Colonic mucosa (tissue), 4 donors: Measurements from ENCODE around the gene PLD1. TPM values are rescaled to one million over a fixed set of nuclear protein-coding genes. Genes with fewer than 3 reads are reported as not detected.

Experiments used
- DNase-seq: peaks from one replicate; pipeline ENCODE4 v3.0.0-alpha.2; 2020
- H3K27ac ChIP-seq: fragments of 200-600 bp; one replicate; pipeline ENCODE4 v1.8.0; 2021
- H3K27me3 ChIP-seq: fragments of 200-600 bp; one replicate; pipeline ENCODE4 v1.8.0; 2021
- H3K36me3 ChIP-seq: fragments of 200-600 bp; one replicate; pipeline ENCODE4 v1.8.0; 2021
- H3K4me1 ChIP-seq: fragments of 200-600 bp; one replicate; pipeline ENCODE4 v1.8.0; 2021; ENCODE audit warnings: mild to moderate bottlenecking
- H3K4me3 ChIP-seq: fragments of 200-600 bp; one replicate; pipeline ENCODE4 v1.8.0; 2021
- H3K9ac ChIP-seq, 2 donors: one replicate each; pipeline ENCODE4 v1.7.0; 2013; ENCODE audit warnings: control low read depth in 2 of 2, low read depth in 2 of 2, low read length in 2 of 2
- H3K9me3 ChIP-seq: fragments of 200-600 bp; one replicate; pipeline ENCODE4 v1.8.0; 2021
- intact Hi-C: fragments of 100-400 bp; cut with DNase I; formaldehyde crosslinking; loops from one replicate; pipeline ENCODE4 v1.14.1; 2022
- total RNA-seq, 2 donors: library from RNA; stranded (reverse); fragmentation: NEBNext Ultra II Directional in 1 of 2; extraction: Animal tissue kit (Norgen Biotek cat#: 25700) in 1 of 2; gene quantifications; one replicate each; pipeline ENCODE4 v1.2.1, GENCODE V29; 2021
- TF ChIP-seq, protein P1 (sequence below): fragments of 200-600 bp; IDR thresholded peaks from one replicate; pipeline ENCODE4 v1.8.0; 2022; ENCODE audit warnings: antibody characterized with exemption, mild to moderate bottlenecking
- donor health status: healthy.
- donor health status: DM: no; HTN: no; CAD: no.
- donor health status: DM: no; HTN: no; CAD: no.

The PLD1 gene
- total RNA-seq, 2 donors from 2014 or later: 49.6 to 81.3 TPM

- H3K27ac ChIP-seq: no peak overlapping the region
- no peaks in the 10 kb centered on the region for H3K36me3 ChIP-seq
- H3K4me3 ChIP-seq: no peak overlapping the region
- no peaks in the 10 kb centered on the region for H3K27me3 ChIP-seq
- no peaks in the 10 kb centered on the region for H3K9me3 ChIP-seq
- H3K9ac ChIP-seq: no peak overlapping the region
- H3K4me1 ChIP-seq: peaks cover 13% of the 10 kb centered on the region
- intact Hi-C loops: no loop called here
- no peak for DNase-seq
- TF ChIP-seq, protein P1, sequence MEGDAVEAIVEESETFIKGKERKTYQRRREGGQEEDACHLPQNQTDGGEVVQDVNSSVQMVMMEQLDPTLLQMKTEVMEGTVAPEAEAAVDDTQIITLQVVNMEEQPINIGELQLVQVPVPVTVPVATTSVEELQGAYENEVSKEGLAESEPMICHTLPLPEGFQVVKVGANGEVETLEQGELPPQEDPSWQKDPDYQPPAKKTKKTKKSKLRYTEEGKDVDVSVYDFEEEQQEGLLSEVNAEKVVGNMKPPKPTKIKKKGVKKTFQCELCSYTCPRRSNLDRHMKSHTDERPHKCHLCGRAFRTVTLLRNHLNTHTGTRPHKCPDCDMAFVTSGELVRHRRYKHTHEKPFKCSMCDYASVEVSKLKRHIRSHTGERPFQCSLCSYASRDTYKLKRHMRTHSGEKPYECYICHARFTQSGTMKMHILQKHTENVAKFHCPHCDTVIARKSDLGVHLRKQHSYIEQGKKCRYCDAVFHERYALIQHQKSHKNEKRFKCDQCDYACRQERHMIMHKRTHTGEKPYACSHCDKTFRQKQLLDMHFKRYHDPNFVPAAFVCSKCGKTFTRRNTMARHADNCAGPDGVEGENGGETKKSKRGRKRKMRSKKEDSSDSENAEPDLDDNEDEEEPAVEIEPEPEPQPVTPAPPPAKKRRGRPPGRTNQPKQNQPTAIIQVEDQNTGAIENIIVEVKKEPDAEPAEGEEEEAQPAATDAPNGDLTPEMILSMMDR: no peak
Measured at GRCh38 chr3:171784937-171785336, 25.3 kb downstream of the PLD1 start.

- no peak for DNase-seq
- TF ChIP-seq, protein P1: no peak
Measured at GRCh38 chr3:171784387-171784786, 25.9 kb downstream of the PLD1 start.

GRCh38 chr3:171783626-171784025 lies 26.7 kb downstream of the PLD1 start:
- no peak for DNase-seq
- intact Hi-C loops: no loop called here
- Histone ChIP-seq H3K9me3 (no peaks in the 10 kb centered on the region), H3K27me3 (no peaks in the 10 kb centered on the region), H3K36me3 (no peaks in the 10 kb centered on the region), H3K4me3 (no peak overlapping the region), H3K27ac (no peak overlapping the region), H3K9ac (no peak overlapping the region), H3K4me1 (peaks cover 8% of the 10 kb centered on the region)
- TF ChIP-seq, protein P1: no peak

More at GRCh38 chr3:171784387-171784786, 25.9 kb downstream of the PLD1 start:
- H3K27ac ChIP-seq: no peak overlapping the region
- H3K27me3 ChIP-seq: no peaks in the 10 kb centered on the region
- H3K9me3 ChIP-seq: no peaks in the 10 kb centered on the region
- H3K4me3 ChIP-seq: no peak overlapping the region
- peaks cover 13% of the 10 kb centered on the region for H3K4me1 ChIP-seq
- H3K9ac ChIP-seq: no peak overlapping the region
- intact Hi-C loops: no loop called here
- no peaks in the 10 kb centered on the region for H3K36me3 ChIP-seq

DNA sequence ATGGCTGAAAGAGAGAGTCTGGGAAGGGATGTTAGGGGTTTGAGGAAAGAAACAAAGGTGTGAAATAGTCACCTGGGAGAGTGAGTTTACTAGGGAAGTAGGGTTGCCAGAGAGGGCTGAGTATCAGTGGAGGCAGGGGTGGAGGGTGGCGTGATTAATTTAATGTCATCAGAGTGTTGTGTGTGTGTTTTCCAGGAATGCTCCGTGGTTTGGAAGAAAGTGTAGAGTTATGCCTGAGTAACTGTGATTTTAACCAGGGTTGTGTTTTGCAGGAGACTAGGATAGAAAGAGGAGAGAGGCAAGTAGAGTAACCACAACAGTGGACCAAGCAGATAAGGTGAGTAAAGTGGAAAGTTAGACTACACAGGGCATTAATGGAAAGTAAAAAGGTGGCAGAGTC lies 27.2 kb downstream of the PLD1 start:
- no peaks in the 10 kb centered on the region for H3K36me3 ChIP-seq
- TF ChIP-seq, protein P1: no peak
- H3K9me3 ChIP-seq: no peaks in the 10 kb centered on the region
- H3K27me3 ChIP-seq: no peaks in the 10 kb centered on the region
- H3K4me3 ChIP-seq: no peak overlapping the region
- intact Hi-C loops: no loop called here
- H3K4me1 ChIP-seq: peaks cover 4% of the 10 kb centered on the region
- no peak for DNase-seq
- H3K27ac ChIP-seq: no peak overlapping the region
- no peak overlapping the region for H3K9ac ChIP-seq

DNA sequence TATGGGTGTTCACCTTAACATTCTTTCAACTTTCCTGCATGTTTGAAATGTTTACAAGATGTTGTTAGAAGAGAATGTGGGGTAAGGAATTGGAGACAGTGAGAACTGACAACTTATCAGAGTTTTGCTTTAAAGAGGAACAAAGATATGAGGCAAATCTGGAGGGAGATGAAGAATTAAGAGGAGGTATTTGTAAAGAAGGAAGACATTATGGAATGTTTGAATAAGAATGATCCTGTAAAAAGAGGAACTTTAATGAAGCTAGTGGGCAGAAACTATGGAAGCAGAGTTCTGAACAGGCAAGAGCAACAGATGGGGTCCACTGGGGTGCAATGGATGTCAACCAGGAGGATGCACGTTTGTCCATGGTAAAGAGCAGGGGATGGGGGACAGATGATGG lies 27.7 kb downstream of the PLD1 start:
- no peaks in the 10 kb centered on the region for H3K27me3 ChIP-seq
- no peaks in the 10 kb centered on the region for H3K36me3 ChIP-seq
- intact Hi-C loops: no loop called here
- H3K9ac ChIP-seq: no peak overlapping the region
- H3K27ac ChIP-seq: no peak overlapping the region
- no peak for DNase-seq
- H3K4me3 ChIP-seq: no peak overlapping the region
- TF ChIP-seq, protein P1: no peak
- H3K4me1 ChIP-seq: peaks cover 4% of the 10 kb centered on the region
- H3K9me3 ChIP-seq: no peaks in the 10 kb centered on the region
